COLO668 (cell line): ENCODE data around the gene IL23R.
A peak's percentile ranks its signal among the peaks of the same experiment; 100 is the strongest.

Source experiments
- DNase-seq: peaks from one replicate; lab custom pipeline; 2025; ENCODE audit not compliant: unreplicated experiment; lab: John Stamatoyannopoulos, UW

The IL23R gene

GRCh38 chr1:67294836-67295617 lies 128.8 kb downstream of the IL23R start:
- DNase-seq = no peak

DNA sequence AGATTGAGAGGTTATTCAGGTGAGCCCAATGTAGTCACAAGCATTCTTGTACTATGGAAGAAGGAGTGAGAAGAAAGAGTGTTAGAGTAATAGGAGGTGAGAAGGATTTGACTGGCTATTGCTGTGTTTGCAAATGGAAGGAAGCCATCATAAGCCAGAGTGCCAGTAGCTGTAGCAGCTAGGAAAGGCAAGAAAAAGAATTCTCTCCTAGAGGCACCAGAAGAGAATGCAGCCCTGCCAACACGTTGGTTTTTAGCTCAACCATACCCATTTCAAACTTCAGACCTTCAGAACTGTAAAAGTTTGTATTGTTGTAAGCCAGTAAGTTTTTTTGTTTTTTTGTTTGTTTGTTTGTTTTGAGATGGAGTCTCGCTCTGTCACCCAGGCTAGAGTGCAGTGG lies 132.5 kb downstream of the IL23R start:
- no peak for DNase-seq

DNA sequence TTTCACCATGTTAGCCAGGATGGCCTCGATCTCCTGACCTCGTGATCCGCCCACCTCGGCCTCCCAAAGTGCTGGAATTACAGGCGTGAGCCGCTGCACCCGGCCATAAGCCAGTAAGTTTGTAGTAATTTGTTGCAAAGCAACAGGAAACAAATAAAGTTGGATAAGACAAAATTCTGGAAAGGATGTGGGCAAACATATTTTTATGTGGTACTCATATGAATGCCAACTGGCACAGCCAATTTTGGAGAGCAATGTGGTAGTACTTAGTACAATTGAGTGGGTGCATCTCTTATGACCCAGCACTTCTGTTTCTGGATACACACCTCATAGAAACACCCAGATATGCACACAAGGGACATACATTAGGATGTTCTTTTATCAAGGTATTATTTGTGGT lies 133.0 kb downstream of the IL23R start:
- DNase-seq = no peak

DNA sequence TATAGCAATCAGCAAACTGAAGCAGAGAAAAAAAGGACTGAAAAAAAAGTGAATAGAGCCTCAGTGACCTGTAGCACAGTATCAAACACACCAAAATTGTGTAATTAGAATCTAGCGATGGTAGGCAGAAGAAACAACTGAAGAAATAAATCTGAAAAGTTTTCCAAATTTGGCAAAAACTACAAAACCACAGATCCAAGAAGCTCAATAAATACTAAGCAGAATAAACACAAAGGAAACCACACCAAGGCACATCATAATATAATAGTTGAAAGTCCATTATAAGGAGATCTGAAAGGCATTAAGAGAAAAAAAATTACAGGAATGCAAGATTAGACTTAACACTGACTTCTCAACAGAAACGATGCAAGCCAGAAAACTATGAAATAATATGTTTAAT lies 134.3 kb downstream of the IL23R start:
- no peak for DNase-seq

DNA sequence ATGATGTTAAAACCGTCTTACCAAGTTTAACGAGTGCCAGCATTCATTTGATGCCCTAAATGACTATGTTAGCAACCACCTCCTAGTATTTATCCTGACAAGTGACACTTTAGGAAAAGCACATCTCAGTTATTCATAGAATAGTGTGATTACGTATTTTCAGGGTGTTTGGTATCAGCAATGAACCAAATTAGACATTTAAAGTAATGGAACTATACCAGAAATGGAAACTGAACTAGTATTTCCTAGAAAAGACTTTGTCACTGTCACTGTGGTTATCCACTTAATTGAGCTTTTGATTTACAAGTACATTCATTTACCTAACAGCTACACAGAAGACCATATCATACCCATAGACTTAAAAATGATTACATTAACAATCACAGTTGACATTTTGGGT lies 137.8 kb downstream of the IL23R start:
- DNase-seq = no peak

DNA sequence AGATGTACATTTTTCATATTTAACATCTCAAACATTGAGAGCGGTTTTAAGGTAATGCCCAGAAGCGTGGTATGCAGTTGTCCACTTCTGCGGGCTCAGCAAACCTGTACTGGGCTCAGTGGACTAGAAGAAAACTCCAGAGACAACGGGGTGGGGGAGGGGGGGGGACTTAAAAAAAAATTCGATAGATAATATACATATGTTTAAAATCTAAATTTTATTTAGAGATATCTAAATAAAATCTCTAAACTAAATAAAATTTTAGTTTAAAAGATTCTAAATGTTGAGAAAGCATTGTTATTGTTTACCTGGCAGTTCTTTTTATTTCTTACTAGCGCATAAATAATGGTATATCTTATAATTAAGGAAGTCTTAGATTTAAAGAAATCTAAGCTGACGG lies 140.3 kb downstream of the IL23R start:
- DNase-seq = no peak

GRCh38 chr1:67307251-67308060 lies 141.2 kb downstream of the IL23R start, which contains the start of gene IL12RB2:
IL12RB2 (plus strand) TSS chr1:67307873; CDS start chr1:67320369, 12,496 bp downstream.
- DNase-seq = peak; percentile 62

- DNase-seq = no peak
Observed at GRCh38 chr1:67308136-67308535, 141.9 kb downstream of the IL23R start.
